Measurements from ENCODE around the gene TRIM65. TPM values are rescaled to one million over a fixed set of nuclear protein-coding genes. Genes with fewer than 3 reads are reported as not detected.

TRIM65 gene
- total and polyA plus RNA-seq, 2 of the 13 experiments (the other 11 are each of a cell fraction or from before 2014, with no cell fraction given): 10.3 to 22.4 TPM

DNA sequence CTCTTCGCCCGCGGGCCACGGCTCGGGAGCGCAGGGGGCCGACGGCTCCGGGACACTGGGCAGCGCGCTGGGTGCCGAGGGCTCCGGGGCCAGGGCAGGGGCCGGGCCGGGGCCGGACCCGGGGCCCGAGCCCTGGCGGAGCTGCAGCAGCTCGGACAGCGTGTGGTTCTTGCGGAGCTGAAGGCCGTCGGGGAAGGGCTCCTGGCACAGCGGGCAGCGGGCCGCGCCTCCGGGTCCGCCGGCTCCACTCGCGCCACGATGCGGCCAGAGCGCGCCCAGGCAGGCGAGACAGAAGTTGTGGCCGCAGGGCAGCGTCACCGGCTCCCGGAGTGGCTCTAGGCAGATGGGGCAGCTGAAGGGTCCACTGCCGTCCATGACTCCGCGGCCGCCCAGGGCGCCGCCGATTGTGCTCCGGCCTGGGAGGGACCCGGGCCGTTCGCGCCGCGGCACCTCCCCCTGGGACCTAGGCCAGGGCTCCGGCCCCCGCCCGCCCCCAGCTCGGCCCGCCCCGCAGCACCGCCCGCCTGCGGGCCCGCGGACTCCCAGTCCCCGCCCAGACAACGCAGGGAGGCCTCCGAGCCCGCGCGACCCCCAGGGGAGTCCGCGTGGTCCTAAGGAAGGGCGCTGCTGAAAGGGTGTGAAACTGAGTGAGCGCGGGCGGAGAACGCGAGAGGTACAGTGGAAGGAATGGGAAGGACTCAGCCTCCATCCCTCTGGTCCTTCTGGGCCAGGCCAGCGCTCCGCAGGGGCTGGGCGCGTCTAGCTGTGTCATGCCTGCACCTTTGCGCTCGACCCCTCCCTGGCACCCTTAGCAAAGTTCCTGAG lies 18.4 kb downstream of the TRIM65 start, which contains the start of gene TRIM47 (continued):
- TF ChIP-seq, protein P1, sequence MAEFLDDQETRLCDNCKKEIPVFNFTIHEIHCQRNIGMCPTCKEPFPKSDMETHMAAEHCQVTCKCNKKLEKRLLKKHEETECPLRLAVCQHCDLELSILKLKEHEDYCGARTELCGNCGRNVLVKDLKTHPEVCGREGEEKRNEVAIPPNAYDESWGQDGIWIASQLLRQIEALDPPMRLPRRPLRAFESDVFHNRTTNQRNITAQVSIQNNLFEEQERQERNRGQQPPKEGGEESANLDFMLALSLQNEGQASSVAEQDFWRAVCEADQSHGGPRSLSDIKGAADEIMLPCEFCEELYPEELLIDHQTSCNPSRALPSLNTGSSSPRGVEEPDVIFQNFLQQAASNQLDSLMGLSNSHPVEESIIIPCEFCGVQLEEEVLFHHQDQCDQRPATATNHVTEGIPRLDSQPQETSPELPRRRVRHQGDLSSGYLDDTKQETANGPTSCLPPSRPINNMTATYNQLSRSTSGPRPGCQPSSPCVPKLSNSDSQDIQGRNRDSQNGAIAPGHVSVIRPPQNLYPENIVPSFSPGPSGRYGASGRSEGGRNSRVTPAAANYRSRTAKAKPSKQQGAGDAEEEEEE (CRISPR knock-in tag; IDR thresholded peaks at IDR 0.05; ENCODE audit: borderline replicate concordance): no peak
- TF ChIP-seq HOXD1 (CRISPR knock-in tag; IDR thresholded peaks at IDR 0.05): peak; percentile 60; the same call in 1 of the 2 replicates
- TF ChIP-seq ZNF530 (CRISPR knock-in tag; IDR thresholded peaks at IDR 0.05; ENCODE audit: low read depth): no peak
- TF ChIP-seq IKZF1 (IDR thresholded peaks at IDR 0.05): no peak
- TF ChIP-seq POGZ (CRISPR knock-in tag; IDR thresholded peaks at IDR 0.05): peak; percentile 15; the same call in 1 of the 2 replicates
- no peak for TF ChIP-seq NR3C1 (CRISPR knock-in tag; IDR thresholded peaks at IDR 0.05)
- TF ChIP-seq MEIS1 (CRISPR knock-in tag; IDR thresholded peaks at IDR 0.05; ENCODE audit: borderline replicate concordance): peak; percentile 57
- TF ChIP-seq, protein P2, sequence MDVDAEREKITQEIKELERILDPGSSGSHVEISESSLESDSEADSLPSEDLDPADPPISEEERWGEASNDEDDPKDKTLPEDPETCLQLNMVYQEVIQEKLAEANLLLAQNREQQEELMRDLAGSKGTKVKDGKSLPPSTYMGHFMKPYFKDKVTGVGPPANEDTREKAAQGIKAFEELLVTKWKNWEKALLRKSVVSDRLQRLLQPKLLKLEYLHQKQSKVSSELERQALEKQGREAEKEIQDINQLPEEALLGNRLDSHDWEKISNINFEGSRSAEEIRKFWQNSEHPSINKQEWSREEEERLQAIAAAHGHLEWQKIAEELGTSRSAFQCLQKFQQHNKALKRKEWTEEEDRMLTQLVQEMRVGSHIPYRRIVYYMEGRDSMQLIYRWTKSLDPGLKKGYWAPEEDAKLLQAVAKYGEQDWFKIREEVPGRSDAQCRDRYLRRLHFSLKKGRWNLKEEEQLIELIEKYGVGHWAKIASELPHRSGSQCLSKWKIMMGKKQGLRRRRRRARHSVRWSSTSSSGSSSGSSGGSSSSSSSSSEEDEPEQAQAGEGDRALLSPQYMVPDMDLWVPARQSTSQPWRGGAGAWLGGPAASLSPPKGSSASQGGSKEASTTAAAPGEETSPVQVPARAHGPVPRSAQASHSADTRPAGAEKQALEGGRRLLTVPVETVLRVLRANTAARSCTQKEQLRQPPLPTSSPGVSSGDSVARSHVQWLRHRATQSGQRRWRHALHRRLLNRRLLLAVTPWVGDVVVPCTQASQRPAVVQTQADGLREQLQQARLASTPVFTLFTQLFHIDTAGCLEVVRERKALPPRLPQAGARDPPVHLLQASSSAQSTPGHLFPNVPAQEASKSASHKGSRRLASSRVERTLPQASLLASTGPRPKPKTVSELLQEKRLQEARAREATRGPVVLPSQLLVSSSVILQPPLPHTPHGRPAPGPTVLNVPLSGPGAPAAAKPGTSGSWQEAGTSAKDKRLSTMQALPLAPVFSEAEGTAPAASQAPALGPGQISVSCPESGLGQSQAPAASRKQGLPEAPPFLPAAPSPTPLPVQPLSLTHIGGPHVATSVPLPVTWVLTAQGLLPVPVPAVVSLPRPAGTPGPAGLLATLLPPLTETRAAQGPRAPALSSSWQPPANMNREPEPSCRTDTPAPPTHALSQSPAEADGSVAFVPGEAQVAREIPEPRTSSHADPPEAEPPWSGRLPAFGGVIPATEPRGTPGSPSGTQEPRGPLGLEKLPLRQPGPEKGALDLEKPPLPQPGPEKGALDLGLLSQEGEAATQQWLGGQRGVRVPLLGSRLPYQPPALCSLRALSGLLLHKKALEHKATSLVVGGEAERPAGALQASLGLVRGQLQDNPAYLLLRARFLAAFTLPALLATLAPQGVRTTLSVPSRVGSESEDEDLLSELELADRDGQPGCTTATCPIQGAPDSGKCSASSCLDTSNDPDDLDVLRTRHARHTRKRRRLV (CRISPR knock-in tag; IDR thresholded peaks at IDR 0.05): no peak
- TF ChIP-seq HDAC1 (CRISPR knock-in tag; IDR thresholded peaks at IDR 0.05): peak; percentile 80
- TF ChIP-seq PAF1 (CRISPR knock-in tag; IDR thresholded peaks at IDR 0.05): no peak
- TF ChIP-seq MYNN (CRISPR knock-in tag; IDR thresholded peaks at IDR 0.05; ENCODE audit: low read depth): 0 out of 2 replicates have a peak, but pooled peaks have one; percentile 24
- TF ChIP-seq ZNF768 (CRISPR knock-in tag; IDR thresholded peaks at IDR 0.05): peak; percentile 6; the same call in 1 of the 2 replicates
- TF ChIP-seq ZNF225 (CRISPR knock-in tag; IDR thresholded peaks at IDR 0.05): no peak
- no peak for TF ChIP-seq MLLT10 (CRISPR knock-in tag; IDR thresholded peaks at IDR 0.05)
- peak; percentile 85; the same call in 1 of the 2 replicates for TF ChIP-seq ZNF605 (CRISPR knock-in tag; IDR thresholded peaks at IDR 0.05)
- TF ChIP-seq ZNF274 (CRISPR knock-in tag; IDR thresholded peaks at IDR 0.05): peak; percentile 75; the same call in 1 of the 2 replicates
- TF ChIP-seq, protein P3, sequence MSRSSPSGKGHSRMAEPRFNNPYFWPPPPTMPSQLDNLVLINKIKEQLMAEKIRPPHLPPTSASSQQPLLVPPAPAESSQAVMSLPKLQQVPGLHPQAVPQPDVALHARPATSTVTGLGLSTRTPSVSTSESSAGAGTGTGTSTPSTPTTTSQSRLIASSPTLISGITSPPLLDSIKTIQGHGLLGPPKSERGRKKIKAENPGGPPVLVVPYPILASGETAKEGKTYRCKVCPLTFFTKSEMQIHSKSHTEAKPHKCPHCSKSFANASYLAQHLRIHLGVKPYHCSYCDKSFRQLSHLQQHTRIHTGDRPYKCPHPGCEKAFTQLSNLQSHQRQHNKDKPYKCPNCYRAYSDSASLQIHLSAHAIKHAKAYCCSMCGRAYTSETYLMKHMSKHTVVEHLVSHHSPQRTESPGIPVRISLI (CRISPR knock-in tag; IDR thresholded peaks at IDR 0.05; ENCODE audit: borderline replicate concordance): no peak; the same call in 1 of the 2 replicates
- TF ChIP-seq, protein P4, sequence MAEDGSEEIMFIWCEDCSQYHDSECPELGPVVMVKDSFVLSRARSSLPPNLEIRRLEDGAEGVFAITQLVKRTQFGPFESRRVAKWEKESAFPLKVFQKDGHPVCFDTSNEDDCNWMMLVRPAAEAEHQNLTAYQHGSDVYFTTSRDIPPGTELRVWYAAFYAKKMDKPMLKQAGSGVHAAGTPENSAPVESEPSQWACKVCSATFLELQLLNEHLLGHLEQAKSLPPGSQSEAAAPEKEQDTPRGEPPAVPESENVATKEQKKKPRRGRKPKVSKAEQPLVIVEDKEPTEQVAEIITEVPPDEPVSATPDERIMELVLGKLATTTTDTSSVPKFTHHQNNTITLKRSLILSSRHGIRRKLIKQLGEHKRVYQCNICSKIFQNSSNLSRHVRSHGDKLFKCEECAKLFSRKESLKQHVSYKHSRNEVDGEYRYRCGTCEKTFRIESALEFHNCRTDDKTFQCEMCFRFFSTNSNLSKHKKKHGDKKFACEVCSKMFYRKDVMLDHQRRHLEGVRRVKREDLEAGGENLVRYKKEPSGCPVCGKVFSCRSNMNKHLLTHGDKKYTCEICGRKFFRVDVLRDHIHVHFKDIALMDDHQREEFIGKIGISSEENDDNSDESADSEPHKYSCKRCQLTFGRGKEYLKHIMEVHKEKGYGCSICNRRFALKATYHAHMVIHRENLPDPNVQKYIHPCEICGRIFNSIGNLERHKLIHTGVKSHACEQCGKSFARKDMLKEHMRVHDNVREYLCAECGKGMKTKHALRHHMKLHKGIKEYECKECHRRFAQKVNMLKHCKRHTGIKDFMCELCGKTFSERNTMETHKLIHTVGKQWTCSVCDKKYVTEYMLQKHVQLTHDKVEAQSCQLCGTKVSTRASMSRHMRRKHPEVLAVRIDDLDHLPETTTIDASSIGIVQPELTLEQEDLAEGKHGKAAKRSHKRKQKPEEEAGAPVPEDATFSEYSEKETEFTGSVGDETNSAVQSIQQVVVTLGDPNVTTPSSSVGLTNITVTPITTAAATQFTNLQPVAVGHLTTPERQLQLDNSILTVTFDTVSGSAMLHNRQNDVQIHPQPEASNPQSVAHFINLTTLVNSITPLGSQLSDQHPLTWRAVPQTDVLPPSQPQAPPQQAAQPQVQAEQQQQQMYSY (CRISPR knock-in tag; IDR thresholded peaks at IDR 0.05): peak; percentile 75; the same call in 1 of the 2 replicates

Data from HepG2 (cell line).